Endothelial cell of umbilical vein (primary cell): Measurements from ENCODE around the gene SMIM41. TPM values are rescaled to one million over a fixed set of nuclear protein-coding genes. Genes with fewer than 3 reads are reported as not detected.

Experiments
- BruUV-seq: library from RNA; stranded (reverse); fragments of 400-500 nt; replicated peaks from 2 replicates; lab custom pipeline; 2021; lab: Mats Ljungman, UMichigan
- CTCF ChIA-PET: fragments of 300-600, 350-600 bp; sonication (Branson Sonifier 250); formaldehyde crosslinking; loops from one replicate; lab custom pipeline; 2021; ENCODE audit warnings: antibody characterized with exemption, inconsistent platforms; lab: Charles Lee
- POLR2A ChIA-PET: fragments of 300-600, 350-600 bp; sonication (Branson Sonifier 250); formaldehyde crosslinking; loops from one replicate; lab custom pipeline; 2021; ENCODE audit warnings: antibody characterized with exemption, inconsistent platforms; lab: Charles Lee
- DNase-seq: peaks from one replicate; pipeline ENCODE4 v3.0.0-alpha.2; 2011; ENCODE audit warnings: low read depth, low spot score
- FAIRE-seq: peaks from 2 replicates; lab custom pipeline; 2011; peaks lifted over from hg19 to GRCh38; lab: Jason Lieb, UNC
- H2AFZ ChIP-seq: 2 replicates; pipeline ENCODE4 v1.6.0; 2012; ENCODE audit warnings: low read depth, low read length, control low read depth, inconsistent platforms
- H3K27ac ChIP-seq: 2 replicates; pipeline ENCODE4 v1.5.1; 2011; ENCODE audit warnings: low read depth, mild to moderate bottlenecking, control low read depth, low read length, moderate library complexity; ENCODE audit not compliant: insufficient read depth
- H3K27me3 ChIP-seq, 2 experiments: 2 replicates each; pipeline versions ENCODE4 v1.6.0 to v1.6.1; 2011; ENCODE audit warnings: low read length in 2 of 2, mixed read lengths in 1 of 2; ENCODE audit not compliant: control insufficient read depth in 2 of 2, insufficient read depth in 2 of 2
- H3K36me3 ChIP-seq, 2 experiments: 2 replicates in 1 of 2; 3 replicates in 1 of 2; pipeline ENCODE4 v1.5.1; 2011; ENCODE audit warnings: low read length in 2 of 2, mild to moderate bottlenecking in 1 of 2, moderate library complexity in 1 of 2; ENCODE audit not compliant: control insufficient read depth in 2 of 2, insufficient read depth in 2 of 2; ENCODE audit errors: extremely low read depth in 1 of 2
- H3K4me1 ChIP-seq: 3 replicates; pipeline ENCODE4 v1.5.1; 2011; ENCODE audit warnings: mild to moderate bottlenecking, low read length; ENCODE audit not compliant: control insufficient read depth, insufficient read depth; ENCODE audit errors: extremely low read depth
- H3K4me2 ChIP-seq: 2 replicates; pipeline ENCODE4 v1.6.1; 2011; ENCODE audit warnings: low read length, control low read depth, mixed read lengths; ENCODE audit not compliant: insufficient read depth
- H3K4me3 ChIP-seq, 3 experiments: fragments of 200-600 bp in 1 of 3; sonication (generic), shearing (Covaris generic) in 1 of 3; replicated peaks in 1 of 3; 2 replicates each; pipeline ENCODE4 v1.5.1; 2011 to 2016; ENCODE audit warnings: control low read depth in 3 of 3, low read length in 3 of 3, mild to moderate bottlenecking in 2 of 3, inconsistent platforms in 1 of 3, low read depth in 1 of 3, moderate library complexity in 1 of 3; ENCODE audit not compliant: insufficient read depth in 1 of 3
- H3K79me2 ChIP-seq: 2 replicates; pipeline ENCODE4 v1.6.0; 2012; ENCODE audit warnings: low read length, inconsistent platforms; ENCODE audit not compliant: control insufficient read depth, insufficient read depth
- H3K9ac ChIP-seq: replicated peaks from 2 replicates; pipeline ENCODE3; 2011; ENCODE audit warnings: low read length, control low read depth; ENCODE audit not compliant: insufficient read depth; ENCODE audit errors: extremely low read depth
- H3K9me1 ChIP-seq: replicated peaks from 3 replicates; pipeline ENCODE4 v1.6.0; 2011; ENCODE audit warnings: mild to moderate bottlenecking, low read length; ENCODE audit not compliant: control insufficient read depth, insufficient read depth; ENCODE audit errors: extremely low read depth
- H3K9me3 ChIP-seq: replicated peaks from 2 replicates; pipeline ENCODE4 v1.5.1; 2012; ENCODE audit warnings: low read length, inconsistent platforms; ENCODE audit not compliant: control insufficient read depth, insufficient read depth
- H4K20me1 ChIP-seq: replicated peaks from 2 replicates; pipeline ENCODE3; 2011; ENCODE audit warnings: mild to moderate bottlenecking, low read length; ENCODE audit not compliant: control insufficient read depth, insufficient read depth; ENCODE audit errors: extremely low read depth
- EZH2 ChIP-seq: IDR thresholded peaks from 2 replicates; pipeline ENCODE4 v1.6.1; 2012; ENCODE audit warnings: borderline replicate concordance, low read depth, mild to moderate bottlenecking, moderate library complexity, low read length, inconsistent platforms; ENCODE audit not compliant: severe bottlenecking
- GATA2 ChIP-seq: IDR thresholded peaks from 2 replicates; pipeline ENCODE4 v1.7.0; 2011; ENCODE audit warnings: low read depth, mild to moderate bottlenecking, moderate library complexity, mixed read lengths, low read length; ENCODE audit not compliant: insufficient read length, insufficient read depth
- JUN ChIP-seq: IDR thresholded peaks from 2 replicates; pipeline ENCODE4 v1.6.1; 2011; ENCODE audit warnings: borderline replicate concordance, low read depth; ENCODE audit not compliant: insufficient read length, insufficient read depth
- MYC ChIP-seq: IDR thresholded peaks from one replicate; pipeline ENCODE4 v1.6.1; 2011; ENCODE audit warnings: mild to moderate bottlenecking, low read depth, low read length
- POLR2AphosphoS5 ChIP-seq: IDR thresholded peaks from 2 replicates; pipeline ENCODE4 v1.6.1; 2012; ENCODE audit warnings: low read depth, mild to moderate bottlenecking, control low read depth, low read length, moderate library complexity; ENCODE audit not compliant: insufficient read depth
- dilution Hi-C: fragments of 300-500 bp; cut with MboI; formaldehyde crosslinking; loops from one replicate; pipeline ENCODE4 v1.15.0; 2019; ENCODE audit warnings: low sequenced_read_pairs; ENCODE audit not compliant: extremely low pct_ligation_motif_present
- intact Hi-C: fragments of 100-400 bp; cut with micrococcal nuclease; formaldehyde crosslinking; loops from one replicate; pipeline ENCODE4 v1.10.0; 2022
- polyA plus RNA-seq, 4 experiments: library from polyadenylated mRNA; depleted of rRNA in 3 of 4; stranded (reverse) in 3 of 4; unstranded in 1 of 4; fragments of >200 nt; gene quantifications; 2 replicates each; pipeline versions ENCODE4 v1.2.1 to v1.2.3, GENCODE V29; 2011 to 2012; ENCODE audit warnings: missing spikeins in 1 of 4
- total RNA-seq: library from RNA; stranded (reverse); gene quantifications from 2 replicates; pipeline ENCODE4 v1.2.3, GENCODE V29; 2021
- TF ChIP-seq, protein P1 (sequence below), 2 donors: IDR thresholded peaks; 1 replicate in 1 of 2; 2 replicates in 1 of 2; pipeline ENCODE4 v1.5.1; 2011; ENCODE audit warnings: low read length in 2 of 2, mild to moderate bottlenecking in 2 of 2, moderate library complexity in 2 of 2, control low read depth in 1 of 2, inconsistent platforms in 1 of 2, low read depth in 1 of 2; ENCODE audit not compliant: insufficient read depth in 1 of 2; ENCODE audit errors: extremely low read depth in 1 of 2
- TF ChIP-seq, protein P2 (sequence below): IDR thresholded peaks from 2 replicates; pipeline ENCODE4 v1.6.1; 2011; ENCODE audit not compliant: insufficient read depth, insufficient read length

The SMIM41 gene
- total and polyA plus RNA-seq, 2 donors (not counting 3 experiments of a cell fraction or from before 2014, with no cell fraction given), result not detected

- ChIA-PET POLR2A (no interaction called here), CTCF (interaction anchor here (1.2 to 4.0 kb wide), 4 partner anchors 10 to 742 kb away, joined by 3 to 19 read pairs (median 8); no protein-coding TSS in a partner anchor)
- peaks cover 4% of the 10 kb centered on the region in 2 experiments for H3K27me3 ChIP-seq
- DNase-seq (no peak), FAIRE-seq (no peak)
- H3K79me2 ChIP-seq, result no peaks in the 10 kb centered on the region
- H3K27ac ChIP-seq, result no peak overlapping the region
- no peak overlapping the region for H3K9ac ChIP-seq
- H3K4me2 ChIP-seq, result no peak overlapping the region
- TF ChIP-seq JUN (no peak), MYC (no peak), POLR2AphosphoS5 (no peak), GATA2 (no peak), EZH2 (no peak)
- TF ChIP-seq, protein P1, sequence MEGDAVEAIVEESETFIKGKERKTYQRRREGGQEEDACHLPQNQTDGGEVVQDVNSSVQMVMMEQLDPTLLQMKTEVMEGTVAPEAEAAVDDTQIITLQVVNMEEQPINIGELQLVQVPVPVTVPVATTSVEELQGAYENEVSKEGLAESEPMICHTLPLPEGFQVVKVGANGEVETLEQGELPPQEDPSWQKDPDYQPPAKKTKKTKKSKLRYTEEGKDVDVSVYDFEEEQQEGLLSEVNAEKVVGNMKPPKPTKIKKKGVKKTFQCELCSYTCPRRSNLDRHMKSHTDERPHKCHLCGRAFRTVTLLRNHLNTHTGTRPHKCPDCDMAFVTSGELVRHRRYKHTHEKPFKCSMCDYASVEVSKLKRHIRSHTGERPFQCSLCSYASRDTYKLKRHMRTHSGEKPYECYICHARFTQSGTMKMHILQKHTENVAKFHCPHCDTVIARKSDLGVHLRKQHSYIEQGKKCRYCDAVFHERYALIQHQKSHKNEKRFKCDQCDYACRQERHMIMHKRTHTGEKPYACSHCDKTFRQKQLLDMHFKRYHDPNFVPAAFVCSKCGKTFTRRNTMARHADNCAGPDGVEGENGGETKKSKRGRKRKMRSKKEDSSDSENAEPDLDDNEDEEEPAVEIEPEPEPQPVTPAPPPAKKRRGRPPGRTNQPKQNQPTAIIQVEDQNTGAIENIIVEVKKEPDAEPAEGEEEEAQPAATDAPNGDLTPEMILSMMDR (IDR thresholded peaks at IDR 0.05; ENCODE audit: extremely low read depth in 1 of 2, insufficient read depth in 1 of 2, low read depth in 1 of 2, low read length in 2 of 2), result no peak
- TF ChIP-seq, protein P2, sequence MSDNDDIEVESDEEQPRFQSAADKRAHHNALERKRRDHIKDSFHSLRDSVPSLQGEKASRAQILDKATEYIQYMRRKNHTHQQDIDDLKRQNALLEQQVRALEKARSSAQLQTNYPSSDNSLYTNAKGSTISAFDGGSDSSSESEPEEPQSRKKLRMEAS, result no peak
- dilution Hi-C loops (no loop called here), intact Hi-C loops (no loop called here)
- H2AFZ ChIP-seq, result no peak overlapping the region
- H3K4me1 ChIP-seq, result no peaks in the 10 kb centered on the region
- no peaks in the 10 kb centered on the region for H3K9me3 ChIP-seq
- no peaks in the 10 kb centered on the region for H4K20me1 ChIP-seq
- BruUV-seq, result no TSS peak
- no peak overlapping the region for H3K4me3 ChIP-seq
- H3K9me1 ChIP-seq, result no peaks in the 10 kb centered on the region
- H3K36me3 ChIP-seq, result no peaks in the 10 kb centered on the region
These were observed 58.2 kb downstream of the SMIM41 start for GRCh38 chr12:52137746-52138145.
